Stimulated activated CD4-positive, alpha-beta T cell treated with anti-CD3 and anti-CD28 coated beads, Interleukin-1b, Interleukin-23, amount 100 ng/mL, for 48 hours (primary cell): ENCODE data around the gene PCSK5.
"Not testable (repeated sequence)": the region's sequence is repeated elsewhere in the genome, so short reads cannot be mapped to it uniquely, and the experiment has no call there.

ENCODE experiments used
- DNase-seq: peaks from one replicate; pipeline ENCODE4 v3.0.0-alpha.2; 2020

The PCSK5 gene

GRCh38 chr9:75927356-75927755 is 36.9 kb downstream of the PCSK5 start:
- DNase-seq, result no peak

GRCh38 chr9:75930190-75930589 is 39.7 kb downstream of the PCSK5 start:
- no peak for DNase-seq

GRCh38 chr9:75930730-75931321 is 40.4 kb downstream of the PCSK5 start:
- no peak for DNase-seq

GRCh38 chr9:75933982-75934381 is 43.5 kb downstream of the PCSK5 start:
- DNase-seq, result no peak

GRCh38 chr9:75935591-75935990 is 45.1 kb downstream of the PCSK5 start:
- DNase-seq, result no peak

- DNase-seq, result no peak
These were observed 47.2 kb downstream of the PCSK5 start for GRCh38 chr9:75937521-75938258.

- no peak for DNase-seq
These were observed 48.5 kb downstream of the PCSK5 start for GRCh38 chr9:75938946-75939345.

GRCh38 chr9:75939536-75940111 is 49.2 kb downstream of the PCSK5 start:
- DNase-seq, result no peak

GRCh38 chr9:75941066-75941465 is 50.6 kb downstream of the PCSK5 start:
- no peak for DNase-seq

GRCh38 chr9:75941577-75942311 is 51.3 kb downstream of the PCSK5 start:
- DNase-seq, result no peak

GRCh38 chr9:75946766-75947165 is 56.3 kb downstream of the PCSK5 start:
- DNase-seq, result no peak

GRCh38 chr9:75947233-75947632 is 56.8 kb downstream of the PCSK5 start:
- no peak for DNase-seq

- DNase-seq, result no peak
These were observed 60.5 kb downstream of the PCSK5 start for GRCh38 chr9:75950998-75951397.

- DNase-seq, result no peak
These were observed 62.7 kb downstream of the PCSK5 start for GRCh38 chr9:75953218-75953617.

GRCh38 chr9:75956161-75956560 is 65.7 kb downstream of the PCSK5 start:
- no peak for DNase-seq

- no peak for DNase-seq
These were observed 66.6 kb downstream of the PCSK5 start for GRCh38 chr9:75957116-75957515.

GRCh38 chr9:75958226-75958625 is 67.8 kb downstream of the PCSK5 start:
- DNase-seq, result no peak

- no peak for DNase-seq
These were observed 70.1 kb downstream of the PCSK5 start for GRCh38 chr9:75960551-75960950.

GRCh38 chr9:75962013-75962661 is 71.7 kb downstream of the PCSK5 start:
- DNase-seq, result no peak

GRCh38 chr9:75962662-75963036 is 72.2 kb downstream of the PCSK5 start:
- no peak for DNase-seq

GRCh38 chr9:75963321-75963720 is 72.8 kb downstream of the PCSK5 start:
- not testable (repeated sequence) for DNase-seq

- DNase-seq, result no peak
These were observed 74.0 kb downstream of the PCSK5 start for GRCh38 chr9:75964427-75964826.

GRCh38 chr9:75965231-75965630 is 74.8 kb downstream of the PCSK5 start:
- no peak for DNase-seq
